G401.6 (cell line): ENCODE data around the gene MOCOS.
"Not testable (repeated sequence)": the region's sequence is repeated elsewhere in the genome, so short reads cannot be mapped to it uniquely, and the experiment has no call there.

Experiments
- FAIRE-seq: peaks from 2 replicates; lab custom pipeline; 2012; peaks lifted over from hg19 to GRCh38; lab: Jason Lieb, UNC

Gene MOCOS

GRCh38 chr18:36200354-36200771, 13.1 kb downstream of the MOCOS start:
- FAIRE-seq, result no peak

DNA sequence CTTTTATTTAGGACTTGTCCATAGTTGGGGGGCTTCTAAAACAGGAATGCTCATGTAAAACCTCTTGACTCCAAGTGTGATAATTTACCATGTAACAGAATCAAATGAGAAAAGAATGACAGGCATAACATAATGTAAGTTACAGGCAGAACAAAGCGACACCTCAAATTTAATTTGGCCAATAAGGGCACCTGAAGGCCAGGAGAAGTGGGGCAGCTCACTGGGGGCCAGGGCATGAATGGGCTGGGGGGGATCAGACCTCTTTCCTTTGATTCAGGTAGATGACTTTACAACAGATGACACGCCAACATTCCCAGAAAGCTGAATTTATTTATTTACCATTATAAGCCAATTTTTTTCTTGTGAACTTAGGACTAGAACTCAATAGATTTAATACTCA, 14.5 kb downstream of the MOCOS start:
- FAIRE-seq, result no peak

DNA sequence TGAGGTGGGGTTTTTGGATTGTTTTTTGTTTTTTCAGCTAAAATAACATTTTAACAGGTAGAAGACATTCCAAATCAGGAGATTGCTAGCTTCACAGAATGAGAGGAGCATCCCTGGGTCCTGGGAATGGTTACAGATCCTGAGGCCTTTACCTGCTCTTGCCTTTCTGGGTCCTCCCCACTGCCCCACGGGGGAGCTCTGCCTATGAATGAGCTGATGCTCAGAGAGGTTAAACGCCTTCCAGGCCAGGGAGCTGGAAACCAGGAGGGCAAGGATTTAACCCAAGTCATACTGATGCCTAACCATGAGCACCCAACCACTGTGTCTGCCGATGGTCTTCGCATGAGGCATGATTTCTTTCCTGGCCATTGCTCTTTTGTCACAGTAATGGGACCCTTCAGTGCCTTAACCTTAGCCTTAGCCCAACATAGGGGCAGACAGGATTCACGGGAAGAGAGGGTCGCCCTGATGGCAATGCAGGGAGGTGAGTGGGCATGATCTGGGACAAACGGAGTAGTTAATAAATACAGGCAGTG, 16.1 kb downstream of the MOCOS start:
- FAIRE-seq, result no peak

DNA sequence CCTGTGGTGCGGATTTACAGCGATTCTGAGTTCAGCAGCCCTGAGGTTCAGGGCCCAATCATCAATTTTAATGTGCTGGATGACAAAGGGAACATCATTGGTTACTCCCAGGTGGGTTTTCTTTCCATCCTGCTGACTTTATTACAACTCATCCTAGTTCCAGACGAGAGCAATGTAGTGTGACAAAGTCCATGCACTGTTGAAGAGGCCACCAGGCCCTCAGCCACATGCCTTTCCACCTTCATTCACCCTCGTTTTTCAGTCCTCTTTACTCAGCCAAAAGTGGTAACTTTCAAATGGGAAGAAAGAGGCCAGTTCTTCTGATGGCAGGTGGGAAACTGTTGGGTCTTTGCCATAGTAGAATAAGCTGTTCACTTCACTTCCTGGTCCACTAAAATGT, 17.9 kb downstream of the MOCOS start:
- FAIRE-seq, result no peak

DNA sequence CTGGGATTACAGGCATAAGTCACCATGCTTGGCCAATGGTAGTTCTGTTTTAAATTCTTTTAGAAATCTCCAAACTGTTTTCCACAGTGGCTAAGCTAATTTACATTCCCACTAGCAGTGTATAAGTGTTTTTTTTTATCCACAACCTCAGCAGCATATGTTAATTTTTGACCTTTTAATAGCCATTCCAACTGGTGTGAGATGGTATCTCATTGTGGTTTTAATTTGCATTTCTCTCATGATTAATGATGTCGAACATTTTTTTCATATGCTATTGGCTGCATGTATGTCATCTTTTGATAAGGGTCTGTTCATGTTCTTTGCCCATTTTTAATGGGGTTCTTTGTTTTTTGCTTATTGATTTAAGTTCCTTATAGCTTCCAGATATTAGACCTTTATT, 20.0 kb downstream of the MOCOS start:
- no peak for FAIRE-seq

GRCh38 chr18:36207969-36208368, 20.7 kb downstream of the MOCOS start:
- FAIRE-seq, result not testable (repeated sequence)

DNA sequence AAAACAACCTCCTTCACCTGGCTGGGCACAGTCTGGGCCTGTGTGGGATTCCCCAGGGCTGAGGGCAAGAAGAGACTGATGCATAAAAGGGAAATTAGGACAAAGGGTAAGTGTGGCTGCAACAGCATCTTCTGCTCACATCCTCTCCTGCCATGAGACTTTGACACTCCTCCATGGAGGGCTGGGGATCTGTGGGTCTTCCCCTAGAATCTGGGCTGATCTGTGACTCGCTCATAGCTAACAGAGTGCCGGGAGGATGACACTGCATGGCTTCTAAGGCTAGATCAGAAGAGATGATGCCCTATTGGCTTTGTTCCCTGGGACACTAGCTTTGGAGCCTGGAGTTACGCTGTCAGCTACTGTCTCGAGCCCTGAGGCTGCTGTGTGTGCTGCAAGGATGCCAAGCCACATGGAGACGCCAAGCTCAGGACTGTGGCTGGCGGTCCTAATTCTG, 24.3 kb downstream of the MOCOS start:
- FAIRE-seq, result no peak

DNA sequence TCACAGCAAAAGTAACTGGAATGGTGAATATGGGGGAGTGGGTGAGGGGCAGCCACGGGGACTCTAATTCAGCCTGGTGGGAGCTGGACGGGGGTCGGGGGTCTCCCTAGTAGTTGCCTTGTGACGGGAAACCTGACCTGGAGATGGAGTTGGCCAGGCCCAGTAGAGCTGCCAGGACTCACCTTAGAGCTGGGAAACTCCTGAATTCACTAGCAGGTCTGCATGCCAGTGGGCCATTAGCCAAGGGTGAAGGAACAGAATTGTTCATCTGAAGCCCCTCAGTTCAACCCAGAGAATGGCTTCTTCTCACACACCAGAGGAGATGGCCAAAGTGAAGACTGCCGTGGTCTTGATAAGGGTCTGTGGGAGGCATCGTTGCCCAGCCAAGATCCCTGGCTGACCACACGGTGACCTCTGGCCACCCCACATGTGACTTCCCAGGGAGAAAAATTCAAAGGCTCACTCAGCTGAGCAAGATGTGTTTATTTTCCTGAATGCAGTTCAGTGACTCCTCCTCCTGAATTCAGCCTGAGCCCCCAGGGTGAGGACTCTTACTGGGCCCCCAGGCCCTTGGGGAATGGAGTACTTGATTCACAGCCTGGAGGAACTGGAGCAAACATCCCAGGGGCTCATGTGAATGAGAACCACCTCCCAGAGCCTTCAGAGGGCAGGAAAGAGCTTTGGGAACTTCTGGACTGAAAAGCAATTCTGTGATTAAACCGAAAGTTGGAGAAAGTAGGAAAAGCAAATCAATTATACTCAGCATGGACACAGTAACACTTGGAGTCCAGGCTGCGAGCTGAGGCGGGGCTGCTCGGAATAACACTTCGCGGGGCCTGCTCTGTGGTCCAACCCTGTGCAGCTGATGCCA, 25.2 kb downstream of the MOCOS start:
- FAIRE-seq, result no peak

DNA sequence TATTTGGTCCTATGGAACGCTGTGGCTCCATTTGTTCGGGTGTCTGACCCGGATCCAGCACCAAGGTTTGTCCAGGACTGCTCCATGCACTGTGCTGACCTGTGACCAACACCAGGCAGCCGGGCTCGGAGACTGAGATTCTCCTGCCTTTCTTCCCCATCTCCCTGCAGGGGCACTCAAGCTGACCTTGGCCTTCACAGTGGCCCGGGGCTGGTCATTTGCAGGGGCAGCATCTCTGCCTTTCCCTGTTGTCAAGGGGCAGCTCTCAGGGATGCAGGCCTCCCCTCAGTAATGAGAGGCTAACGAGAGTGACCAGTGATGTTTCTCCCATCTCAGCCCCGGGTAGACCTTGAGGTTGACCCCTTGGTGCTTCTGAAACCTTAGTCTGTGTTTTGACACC, 27.5 kb downstream of the MOCOS start:
- FAIRE-seq, result no peak

DNA sequence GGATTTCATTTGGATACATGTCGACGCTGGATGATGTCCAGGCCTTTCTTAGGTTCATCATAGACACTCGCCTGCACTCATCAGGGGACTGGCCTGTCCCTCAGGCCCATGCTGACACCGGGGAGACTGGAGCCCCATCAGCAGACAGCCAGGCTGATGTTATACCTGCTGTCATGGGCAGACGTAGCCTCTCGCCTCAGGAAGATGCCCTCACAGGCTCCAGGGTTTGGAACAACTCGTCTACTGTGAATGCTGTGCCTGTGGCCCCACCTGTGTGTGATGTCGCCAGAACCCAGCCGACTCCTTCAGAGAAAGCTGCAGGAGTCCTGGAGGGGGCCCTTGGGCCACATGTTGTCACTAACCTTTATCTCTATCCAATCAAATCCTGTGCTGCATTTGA, 28.3 kb downstream of the MOCOS start:
- no peak for FAIRE-seq

DNA sequence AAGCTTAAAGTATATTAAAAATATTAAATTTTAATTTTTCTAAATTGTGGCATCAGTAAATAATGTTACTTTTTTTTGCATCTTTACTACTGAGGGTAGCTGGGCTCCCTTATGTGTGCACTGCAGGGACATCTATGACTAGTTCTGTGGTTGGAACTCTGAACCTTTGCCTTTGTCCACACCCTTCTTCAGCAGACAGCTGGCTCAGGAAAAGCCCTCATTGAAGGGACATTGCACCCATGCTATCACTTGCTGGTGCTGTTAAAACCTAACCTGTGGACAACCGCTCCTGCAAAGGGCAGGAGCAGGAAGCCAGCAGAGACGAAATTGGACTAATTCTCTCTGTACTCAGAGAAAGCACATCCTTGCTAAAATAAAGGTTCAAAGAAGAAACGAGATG, 30.1 kb downstream of the MOCOS start:
- FAIRE-seq, result no peak

DNA sequence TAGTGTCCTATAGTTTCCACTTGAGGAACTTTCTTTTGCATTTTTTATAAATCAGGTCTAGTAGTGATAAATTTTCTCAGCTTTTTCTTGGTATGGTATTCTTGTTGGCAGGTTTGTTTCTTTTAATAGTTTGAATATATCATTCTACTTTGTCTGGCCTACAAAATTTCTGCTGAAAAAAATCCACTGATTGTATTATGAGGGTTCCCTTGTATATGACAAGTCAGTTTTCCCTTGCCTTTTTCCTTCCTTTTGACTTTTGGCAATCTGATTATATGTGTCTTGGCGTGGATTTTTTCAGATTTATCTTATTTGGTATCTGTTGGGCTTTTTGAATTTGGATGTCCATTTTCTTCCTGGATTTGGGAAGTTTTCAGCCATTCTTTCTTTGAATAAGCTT, 41.9 kb downstream of the MOCOS start:
- no peak for FAIRE-seq

DNA sequence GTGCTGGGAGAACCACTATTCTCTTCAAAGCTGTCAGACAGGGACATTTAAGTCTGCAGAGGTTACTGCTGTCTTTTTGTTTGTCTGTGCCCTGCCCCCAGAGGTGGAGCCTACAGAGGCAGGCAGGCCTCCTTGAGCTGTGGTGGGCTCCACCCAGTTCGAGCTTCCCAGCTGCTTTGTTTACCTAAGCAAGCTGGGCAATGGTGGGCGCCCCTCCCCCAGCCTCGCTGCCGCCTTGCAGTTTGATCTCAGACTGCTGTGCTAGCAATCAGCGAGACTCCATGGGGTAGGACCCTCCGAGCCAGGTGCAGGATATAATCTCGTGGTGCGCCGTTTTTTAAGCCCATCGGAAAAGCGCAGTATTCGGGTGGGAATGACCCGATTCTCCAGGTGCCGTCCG, 53.2 kb downstream of the MOCOS start:
- not testable (repeated sequence) for FAIRE-seq

DNA sequence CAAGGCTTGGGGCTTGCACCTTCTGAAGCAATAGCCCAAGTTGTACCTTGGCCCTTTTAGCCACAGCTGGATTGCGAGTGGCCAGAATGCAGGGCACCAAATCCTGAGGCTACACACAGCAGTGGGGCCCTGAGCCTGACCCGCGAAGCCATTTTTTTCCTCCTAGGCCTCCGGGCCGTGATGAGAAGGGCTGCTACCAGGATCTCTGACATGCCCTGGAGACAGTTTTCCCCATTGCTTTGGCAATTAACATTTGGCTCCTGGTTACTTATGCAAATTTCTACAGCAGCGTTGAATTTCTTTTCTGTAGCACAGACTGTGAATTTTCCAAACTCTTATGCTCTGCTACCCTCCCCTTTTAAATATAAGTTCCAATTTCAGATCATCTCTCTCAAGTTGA, 54.5 kb downstream of the MOCOS start:
- FAIRE-seq, result no peak

DNA sequence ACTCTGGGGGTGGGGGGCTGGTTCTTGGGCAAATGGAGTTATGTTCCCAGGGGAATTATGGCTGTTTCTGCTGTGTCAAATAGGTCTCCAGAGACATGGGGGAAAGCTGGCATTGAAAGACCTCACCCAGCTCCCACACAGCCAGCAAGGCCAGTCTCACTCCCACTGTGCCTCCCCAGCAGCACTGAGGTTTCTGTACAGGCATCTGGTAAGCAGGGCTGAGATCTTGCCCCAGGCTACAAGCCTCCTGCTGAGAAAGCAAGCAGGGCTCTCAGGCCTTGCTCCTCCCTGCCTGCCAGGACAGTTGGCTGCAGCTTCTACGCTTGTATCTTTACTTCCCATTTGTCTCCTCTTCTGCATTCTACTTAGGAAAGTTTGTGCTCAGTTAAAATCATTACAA, 59.7 kb downstream of the MOCOS start:
- FAIRE-seq, result no peak

GRCh38 chr18:36249392-36249791, 62.1 kb downstream of the MOCOS start:
- FAIRE-seq, result no peak

DNA sequence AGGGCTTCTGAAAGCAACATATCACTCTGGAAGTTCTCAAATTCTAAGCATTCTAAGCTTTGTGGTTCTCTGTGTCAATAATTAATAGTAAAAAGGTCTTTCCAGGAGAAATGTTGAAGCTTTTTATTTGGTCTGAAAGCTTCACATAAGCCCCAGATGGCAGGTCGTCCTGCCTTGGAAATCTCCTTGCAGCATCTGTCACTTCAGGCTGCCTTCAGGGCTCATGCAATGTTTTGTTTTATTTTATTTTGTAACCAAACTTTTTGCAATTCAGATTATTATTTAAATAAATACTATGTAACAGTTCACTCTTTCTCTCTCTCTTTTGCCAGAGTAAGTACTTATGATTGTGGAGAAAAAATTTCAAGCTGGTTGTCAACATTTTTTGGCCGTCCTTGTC, 63.5 kb downstream of the MOCOS start:
- FAIRE-seq, result no peak

GRCh38 chr18:36255072-36255698, 67.9 kb downstream of the MOCOS start:
- FAIRE-seq, result no peak

DNA sequence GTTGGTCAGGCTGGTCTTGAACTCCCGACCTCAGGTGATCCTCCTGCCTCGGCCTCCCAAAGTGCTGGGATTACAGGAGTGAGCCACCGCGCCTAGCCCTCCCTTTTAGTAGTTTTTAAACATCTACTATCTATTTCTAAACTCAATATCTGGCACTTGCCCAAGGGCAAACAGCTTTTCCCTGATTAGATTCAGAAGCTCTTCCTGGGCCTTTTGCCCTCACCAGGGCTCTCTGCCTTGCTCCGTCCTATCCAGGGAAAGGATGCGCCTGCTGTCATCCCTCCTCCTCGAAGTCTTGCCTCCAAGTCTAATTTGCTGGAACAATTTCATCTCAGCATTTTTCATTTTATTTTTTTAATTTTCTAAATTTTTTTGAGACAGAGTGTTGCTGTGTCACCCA, 68.8 kb downstream of the MOCOS start:
- no peak for FAIRE-seq

- no peak for FAIRE-seq
These were observed 75.7 kb downstream of the MOCOS start for GRCh38 chr18:36262971-36263370.

DNA sequence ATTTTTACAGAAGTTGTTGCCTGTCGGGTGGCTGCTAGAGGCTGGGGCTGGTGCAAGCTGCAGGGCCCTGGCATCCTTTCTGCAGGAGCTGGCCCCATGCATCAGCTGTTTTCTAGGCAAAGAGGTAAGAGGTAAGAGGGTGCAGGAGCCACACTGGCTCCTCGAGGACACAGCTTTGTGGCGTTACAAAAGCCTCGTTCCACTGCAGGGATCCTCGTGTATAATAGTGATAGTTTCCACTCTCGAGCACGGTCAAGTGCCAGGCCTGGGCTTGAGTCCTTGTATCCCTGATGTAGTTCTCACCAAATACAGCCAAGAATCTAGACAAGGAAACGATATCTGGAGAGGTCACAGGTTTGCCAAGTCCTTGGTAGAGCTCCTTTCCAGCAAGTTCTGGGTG, 77.0 kb downstream of the MOCOS start:
- no peak for FAIRE-seq

DNA sequence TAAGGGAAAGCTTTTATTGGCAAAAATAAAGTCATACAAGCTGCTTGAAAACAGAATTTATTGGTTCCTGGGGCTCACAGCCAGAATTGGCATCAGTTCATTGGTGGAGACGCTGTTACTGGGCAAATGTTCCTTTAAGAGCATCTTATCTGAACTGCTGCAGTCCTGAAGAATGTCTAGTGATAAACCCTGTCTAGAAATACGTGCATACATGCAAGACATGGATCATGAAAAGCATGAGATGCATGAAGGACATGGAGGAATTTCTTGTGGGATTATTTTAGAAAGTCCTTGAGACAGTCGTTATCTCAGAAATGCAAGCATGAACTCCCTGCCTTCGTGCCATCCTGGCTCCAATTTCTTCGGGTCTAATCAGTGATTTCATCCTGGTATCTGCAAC, 77.7 kb downstream of the MOCOS start:
- FAIRE-seq, result no peak

- no peak for FAIRE-seq
These were observed 81.9 kb downstream of the MOCOS start for GRCh38 chr18:36269157-36269556.

- no peak for FAIRE-seq
These were observed 83.9 kb downstream of the MOCOS start for GRCh38 chr18:36271153-36271552.
